HepG2 (cell line): ENCODE results near the gene ANKS3.

Experiments used
- MYC ChIP-seq: sonication (generic); formaldehyde crosslinking; IDR thresholded peaks from 2 replicates; pipeline ENCODE4 v1.9.0; 2021; ENCODE audit warnings: missing genetic modification reagents, borderline replicate concordance
- SIX1 ChIP-seq: sonication (generic); formaldehyde crosslinking; IDR thresholded peaks from 2 replicates; pipeline ENCODE4 v1.4.0; 2020; ENCODE audit warnings: missing genetic modification reagents, borderline replicate concordance
- ZNF597 ChIP-seq: sonication (generic); formaldehyde crosslinking; IDR thresholded peaks from 2 replicates; pipeline ENCODE4 v1.5.0; 2020; ENCODE audit warnings: missing genetic modification reagents
- ZNF780A ChIP-seq: sonication (generic); formaldehyde crosslinking; IDR thresholded peaks from 2 replicates; pipeline ENCODE4 v1.8.0; 2022; ENCODE audit warnings: mild to moderate bottlenecking, missing genetic modification reagents, moderate library complexity

- TF ChIP-seq ZNF780A (CRISPR knock-in tag) = no peak
- no peak for TF ChIP-seq SIX1 (CRISPR knock-in tag)
- TF ChIP-seq MYC (CRISPR knock-in tag) = no peak
- no peak for TF ChIP-seq ZNF597
Measured at GRCh38 chr16:4762205-4762604, 28.1 kb upstream of the ANKS3 start.
